Measurements from ENCODE around the gene TMEM108. TPM values are rescaled to one million over a fixed set of nuclear protein-coding genes. Genes with fewer than 3 reads are reported as not detected.

Gene TMEM108
- total and polyA plus RNA-seq, 2 of the 4 experiments (the other 2 are of a cell fraction): 0.18 to 2.2 TPM

DNA sequence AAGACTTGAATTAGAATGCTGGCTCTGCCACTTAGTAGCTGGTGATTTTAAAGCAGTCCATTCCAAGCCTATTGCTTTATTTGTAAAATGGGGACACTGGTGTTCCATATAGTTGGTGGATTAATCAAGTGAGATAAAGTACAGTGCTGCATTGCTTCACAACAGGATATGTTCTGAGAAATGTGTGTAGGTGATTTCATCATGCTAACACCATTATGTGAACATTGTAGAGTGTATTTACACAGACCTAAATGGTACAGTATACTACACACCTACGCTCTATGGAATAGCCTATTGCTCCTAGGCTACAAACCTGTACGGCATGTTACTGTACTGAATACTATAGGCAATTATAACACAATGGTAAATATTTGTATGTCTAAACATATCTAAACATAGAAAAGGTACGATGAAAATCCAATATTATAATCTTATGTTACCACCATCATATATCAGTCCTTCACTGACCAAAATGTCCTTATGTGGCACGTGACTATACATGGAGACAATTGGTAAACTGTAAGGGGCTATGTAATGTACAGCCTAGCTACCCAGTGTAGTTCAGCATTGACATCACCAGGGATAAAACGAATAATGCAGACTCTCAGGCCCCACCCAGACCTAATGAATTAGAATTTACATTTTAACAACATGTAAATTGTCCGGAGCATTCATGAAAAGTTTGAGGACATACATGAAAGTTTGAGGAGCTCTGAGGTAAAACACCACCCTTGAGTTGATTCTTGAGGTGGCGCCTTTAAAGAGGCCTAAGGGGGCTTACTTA, 240.3 kb downstream of the TMEM108 start:
- Histone ChIP-seq H2BK20ac (ENCODE audit: low read depth, low read length) (no peak overlapping the region), H3K4me3 (ENCODE audit: insufficient read depth, low read depth, low read length) (no peak overlapping the region), H3K56ac (ENCODE audit: extremely low read depth, insufficient read depth, low read length) (no peak overlapping the region), H2BK120ac (ENCODE audit: low read depth, low read length) (peak overlapping the region; percentile 21; the same call in 1 of the 2 replicates), H2AK9ac (replicated peaks; ENCODE audit: low read depth, low read length, poor library complexity) (no peak overlapping the region), H3K9me3 (ENCODE audit: control insufficient read depth, insufficient read depth, low read length) (no peaks in the 10 kb centered on the region), H4K5ac (ENCODE audit: low read depth, low read length) (no peak overlapping the region; the same call in 1 of the 2 replicates), H3K4ac (ENCODE audit: low read depth, low read length) (no peak overlapping the region), H3K9me1 (ENCODE audit: insufficient read depth, low read length) (peaks cover 4% of the 10 kb centered on the region; the same call in 1 of the 2 replicates), H3K27ac (ENCODE audit: insufficient read depth, low read length) (no peak overlapping the region), H3K4me2 (ENCODE audit: low read depth, low read length) (peak overlapping the region; percentile 62; the same call in 1 of the 2 replicates), H3K14ac (replicated peaks; ENCODE audit: low read depth, low read length) (no peak overlapping the region), H3K9ac (ENCODE audit: low read depth, low read length) (no peak overlapping the region), H3K27me3 (ENCODE audit: control insufficient read depth, insufficient read depth, low read length) (no peaks in the 10 kb centered on the region), H2BK15ac (ENCODE audit: low read depth, low read length) (0 out of 3 replicates have a peak overlapping the region, but pooled peaks have one; percentile 51), H2AK5ac (ENCODE audit: low read depth, low read length) (no peak overlapping the region), H3K18ac (ENCODE audit: low read depth, low read length) (peak overlapping the region; percentile 46; the same call in 1 of the 2 replicates), H2BK5ac (ENCODE audit: low read depth, low read length, poor library complexity, severe bottlenecking) (no peak overlapping the region), H4K20me1 (ENCODE audit: insufficient read depth, low read length) (no peaks in the 10 kb centered on the region), H3K4me1 (ENCODE audit: control insufficient read depth, insufficient read depth, low read length) (peaks cover 5% of the 10 kb centered on the region; the same call in 1 of the 2 replicates), H4K8ac (ENCODE audit: low read depth in 2 of 2, low read length in 2 of 2) (0 out of 4 replicates have a peak overlapping the region, but pooled peaks of 1 of the 2 experiments have one; percentile 0), H3K79me1 (ENCODE audit: low read depth in 1 of 2, low read length in 2 of 2) (no peaks in the 10 kb centered on the region), H2AFZ (replicated peaks; ENCODE audit: low read length, poor library complexity) (no peak overlapping the region), H3K36me3 (ENCODE audit: control insufficient read depth, insufficient read depth, low read length) (no peaks in the 10 kb centered on the region), H4K91ac (ENCODE audit: insufficient read depth, low read depth, low read length) (no peak overlapping the region), H3K23ac (ENCODE audit: low read depth, low read length) (no peak overlapping the region)
- peak; percentile 70 for TF ChIP-seq CEBPB (IDR thresholded peaks at IDR 0.05; ENCODE audit: low read depth, low read length)
- TF ChIP-seq, protein P1, sequence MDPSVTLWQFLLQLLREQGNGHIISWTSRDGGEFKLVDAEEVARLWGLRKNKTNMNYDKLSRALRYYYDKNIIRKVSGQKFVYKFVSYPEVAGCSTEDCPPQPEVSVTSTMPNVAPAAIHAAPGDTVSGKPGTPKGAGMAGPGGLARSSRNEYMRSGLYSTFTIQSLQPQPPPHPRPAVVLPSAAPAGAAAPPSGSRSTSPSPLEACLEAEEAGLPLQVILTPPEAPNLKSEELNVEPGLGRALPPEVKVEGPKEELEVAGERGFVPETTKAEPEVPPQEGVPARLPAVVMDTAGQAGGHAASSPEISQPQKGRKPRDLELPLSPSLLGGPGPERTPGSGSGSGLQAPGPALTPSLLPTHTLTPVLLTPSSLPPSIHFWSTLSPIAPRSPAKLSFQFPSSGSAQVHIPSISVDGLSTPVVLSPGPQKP (IDR thresholded peaks at IDR 0.05; ENCODE audit: borderline replicate concordance, low read depth, low read length): no peak
- CTCF ChIA-PET: interaction anchor here (1.2 kb wide), 1 partner anchor 14 kb away, joined by 3 read pairs; no protein-coding TSS in a partner anchor
- in situ Hi-C loops (cut with MboI; ENCODE audit: low sequenced_read_pairs): loop anchor here (25.0 kb wide), 1 partner anchor 841 kb away; no protein-coding TSS in a partner anchor
- no CpG with 5 or more reads among the region's 7 CpGs for WGBS, 2 experiments (ENCODE audit: extremely low coverage in 2 of 2, insufficient read length in 1 of 2)
- DNase-seq (no peak), ATAC-seq (ENCODE audit: low read depth) (no peak; the same call in 1 of the 2 replicates)
- dilution Hi-C loops (cut with HindIII; ENCODE audit: low sequenced_read_pairs, unreplicated experiment): no loop called here
- POLR2A ChIA-PET (ENCODE audit: unreplicated experiment): no interaction called here
- BruUV-seq (replicated peaks): no TSS peak
- intact Hi-C loops (cut with micrococcal nuclease): loop anchor here (5.0 kb wide), 1 partner anchor 546 kb away; no protein-coding TSS in a partner anchor
